CD4-positive, alpha-beta T cell treated with Interleukin-12 subunit alpha and Interleukin-12 subunit beta, for 1 hour (primary cell): Measurements from ENCODE around the gene FAM174C.

Source experiments
- DNase-seq: peaks from one replicate; pipeline ENCODE4 v3.0.0-alpha.2; 2020

The FAM174C gene

DNA sequence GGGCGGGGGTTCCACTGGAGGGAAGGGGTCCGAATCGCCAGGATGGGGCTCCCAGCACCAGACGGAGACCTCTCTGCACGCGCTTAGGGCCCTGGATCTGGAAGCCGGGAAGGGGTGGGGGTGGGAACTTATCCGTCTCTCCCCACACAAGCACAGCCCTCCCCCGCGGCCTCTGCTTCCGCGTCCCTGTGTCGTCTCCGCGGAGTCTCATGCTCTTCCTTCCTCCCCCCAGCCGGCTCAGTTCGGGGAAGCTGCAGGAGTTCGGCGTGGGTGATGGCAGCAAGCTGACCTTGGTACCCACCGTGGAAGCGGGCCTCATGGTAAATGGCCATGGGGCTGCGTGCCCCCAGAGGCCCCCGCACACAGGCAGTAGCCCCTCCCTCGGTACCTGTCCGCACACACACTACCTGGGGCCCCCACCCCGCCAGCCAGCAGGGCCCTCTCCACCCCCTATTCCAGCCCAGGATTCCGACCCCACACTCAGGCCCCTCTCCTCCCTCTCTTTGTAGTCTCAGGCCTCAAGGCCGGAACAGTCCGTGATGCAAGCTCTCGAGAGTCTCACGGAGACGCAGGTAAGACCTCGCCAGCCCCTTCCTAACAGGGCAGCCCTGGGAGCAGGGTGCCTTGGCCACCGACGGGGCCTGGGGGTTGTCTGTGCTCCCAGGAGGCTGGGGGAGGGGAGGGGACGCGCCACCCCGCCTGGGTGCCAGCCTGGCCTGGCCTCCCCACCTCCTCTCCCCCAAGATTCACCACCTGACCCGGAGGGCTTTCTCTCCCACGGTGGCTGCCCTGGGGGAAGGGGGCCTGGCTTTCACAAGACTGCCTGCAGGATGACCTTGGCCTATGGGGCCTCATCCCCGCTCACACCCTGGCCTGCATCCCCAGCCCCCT is 23.8 kb upstream of the FAM174C start:
- peak; percentile 66 for DNase-seq

DNA sequence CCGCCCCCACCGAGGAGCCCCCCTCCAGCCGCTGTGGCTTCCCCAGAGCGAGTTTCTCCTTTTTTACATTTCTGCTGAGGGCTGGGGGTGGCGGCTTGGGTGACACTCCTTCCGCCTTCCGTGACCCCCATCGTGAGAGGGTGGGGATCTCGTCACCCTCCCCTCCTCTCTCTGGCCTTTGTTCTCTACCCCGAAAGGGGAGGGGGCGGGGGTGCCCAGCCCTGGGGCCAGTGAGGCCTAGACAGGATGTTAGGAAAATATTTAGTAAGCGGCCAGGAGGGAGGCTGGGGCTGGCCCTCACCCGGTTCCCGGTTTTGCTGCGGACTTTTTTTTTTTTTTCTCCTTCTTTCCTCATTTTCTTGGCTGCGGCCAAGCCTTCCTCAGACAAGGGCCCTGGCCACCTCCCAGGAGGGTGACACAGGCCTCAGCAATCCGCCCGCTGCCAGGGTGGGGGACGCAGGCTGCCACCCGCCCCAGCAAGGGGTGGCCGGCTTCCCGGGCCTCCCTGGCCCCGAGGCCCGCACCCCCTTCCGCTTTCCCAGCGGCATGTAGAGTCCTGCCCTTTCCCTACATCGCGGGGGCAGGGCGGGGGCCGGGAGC is 23.0 kb upstream of the FAM174C start:
- peak; percentile 82 for DNase-seq

DNA sequence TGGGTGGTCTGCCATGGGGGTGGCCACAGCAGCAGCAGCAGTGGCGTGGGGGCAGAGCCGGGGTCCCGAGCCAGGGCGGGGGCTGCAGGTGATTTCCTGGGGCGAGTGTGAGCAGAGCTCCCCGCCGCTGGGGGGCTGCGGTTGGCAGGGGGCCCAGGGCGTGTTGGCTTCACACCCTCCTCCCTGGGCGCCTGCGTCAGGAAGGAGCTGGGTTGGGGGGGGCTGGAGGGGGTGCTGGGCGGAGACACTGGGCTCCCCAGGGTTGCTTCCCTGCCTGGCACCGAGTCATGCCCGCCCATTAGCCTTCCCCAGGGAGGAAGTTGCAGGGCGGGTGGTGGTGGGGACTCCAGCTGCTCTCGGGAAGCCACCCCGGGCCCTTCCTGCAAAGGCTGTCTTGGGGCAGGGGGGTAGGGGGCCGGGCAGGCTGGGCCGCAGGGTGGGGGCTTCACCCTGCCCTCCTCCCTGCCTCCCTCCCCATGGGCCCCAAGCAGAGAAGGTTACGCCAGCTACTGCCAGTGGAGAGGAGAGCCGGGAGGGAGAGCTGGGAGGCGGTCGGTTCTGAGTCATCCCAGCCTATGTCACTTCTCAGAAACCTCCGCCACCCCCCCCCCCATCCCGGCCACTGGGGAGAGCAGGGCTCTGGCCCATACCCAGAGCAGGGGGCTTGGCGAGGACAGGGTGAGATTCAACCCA is 22.4 kb upstream of the FAM174C start:
- DNase-seq, result peak; percentile 84

DNA sequence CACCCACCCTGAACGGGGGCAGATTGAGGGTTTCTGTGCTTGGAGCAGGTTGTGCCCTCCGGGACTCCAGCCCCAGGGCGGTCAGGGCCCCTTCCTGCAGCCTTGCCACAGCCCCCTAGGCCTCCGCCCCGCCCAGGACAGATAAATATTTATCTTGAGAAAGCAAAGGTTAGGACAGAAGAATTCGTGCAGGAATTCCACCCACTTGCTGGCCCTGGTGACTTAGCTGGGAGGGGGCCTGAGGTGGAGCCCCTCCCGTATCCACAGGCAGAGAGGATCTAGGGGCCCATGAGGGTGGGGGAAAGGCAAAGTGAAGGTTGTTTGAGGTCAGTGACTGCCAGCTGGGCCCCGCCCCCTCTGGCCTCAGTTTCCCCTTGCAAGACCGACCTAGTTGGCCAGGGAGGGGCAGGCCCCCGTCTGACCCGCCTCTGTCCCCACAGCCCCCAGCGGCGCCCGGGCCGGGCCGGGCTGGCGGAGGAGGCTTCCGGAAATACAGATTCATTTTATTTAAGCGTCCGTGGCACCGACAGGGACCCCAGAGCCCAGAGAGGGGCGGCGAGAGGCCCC is 21.7 kb upstream of the FAM174C start:
- no peak for DNase-seq

DNA sequence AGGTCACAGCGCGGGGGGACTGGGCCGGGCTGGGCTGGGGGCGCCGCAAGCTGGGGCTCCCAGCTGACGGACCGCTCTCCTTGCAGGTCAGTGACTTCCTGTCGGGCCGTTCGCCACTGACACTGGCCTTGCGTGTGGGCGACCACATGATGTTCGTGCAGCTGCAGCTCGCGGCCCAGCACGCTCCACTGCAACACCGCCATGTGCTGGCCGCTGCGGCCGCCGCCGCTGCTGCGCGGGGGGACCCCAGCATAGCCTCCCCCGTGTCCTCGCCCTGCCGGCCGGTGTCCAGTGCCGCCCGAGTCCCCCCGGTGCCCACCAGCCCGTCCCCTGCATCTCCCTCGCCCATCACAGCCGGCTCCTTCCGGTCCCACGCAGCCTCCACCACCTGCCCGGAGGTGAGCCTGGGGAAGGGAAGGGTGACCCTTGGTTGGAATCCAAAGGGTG is 21.2 kb upstream of the FAM174C start:
- DNase-seq, result no peak

DNA sequence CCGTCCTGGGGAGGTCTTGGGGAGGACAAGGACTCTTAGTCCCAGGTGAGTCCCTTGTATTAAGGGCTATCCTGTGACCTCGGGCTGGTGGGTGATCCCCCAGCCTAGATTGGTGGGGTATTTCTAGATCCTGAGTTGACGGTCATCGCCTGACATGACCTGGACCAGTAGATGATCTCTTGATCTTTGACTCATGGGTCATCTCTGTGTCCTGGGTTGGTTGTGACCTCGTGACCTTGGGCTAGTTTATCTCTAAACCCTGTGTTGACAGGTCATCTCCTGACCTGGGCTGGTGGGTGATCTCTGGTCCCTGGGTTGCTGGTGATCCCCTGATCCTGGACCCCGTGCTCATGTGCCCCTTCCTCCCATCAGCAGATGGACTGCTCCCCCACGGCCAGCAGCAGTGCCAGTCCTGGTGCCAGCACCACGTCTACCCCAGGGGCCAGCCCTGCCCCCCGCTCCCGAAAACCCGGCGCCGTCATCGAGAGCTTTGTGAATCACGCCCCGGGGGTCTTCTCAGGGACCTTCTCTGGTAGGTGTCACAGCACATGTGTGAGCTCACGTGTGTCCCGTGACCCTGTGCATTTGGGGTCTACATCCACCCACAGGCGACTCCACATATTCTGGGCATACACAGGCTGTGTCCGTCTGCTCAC is 20.7 kb upstream of the FAM174C start:
- DNase-seq, result no peak

DNA sequence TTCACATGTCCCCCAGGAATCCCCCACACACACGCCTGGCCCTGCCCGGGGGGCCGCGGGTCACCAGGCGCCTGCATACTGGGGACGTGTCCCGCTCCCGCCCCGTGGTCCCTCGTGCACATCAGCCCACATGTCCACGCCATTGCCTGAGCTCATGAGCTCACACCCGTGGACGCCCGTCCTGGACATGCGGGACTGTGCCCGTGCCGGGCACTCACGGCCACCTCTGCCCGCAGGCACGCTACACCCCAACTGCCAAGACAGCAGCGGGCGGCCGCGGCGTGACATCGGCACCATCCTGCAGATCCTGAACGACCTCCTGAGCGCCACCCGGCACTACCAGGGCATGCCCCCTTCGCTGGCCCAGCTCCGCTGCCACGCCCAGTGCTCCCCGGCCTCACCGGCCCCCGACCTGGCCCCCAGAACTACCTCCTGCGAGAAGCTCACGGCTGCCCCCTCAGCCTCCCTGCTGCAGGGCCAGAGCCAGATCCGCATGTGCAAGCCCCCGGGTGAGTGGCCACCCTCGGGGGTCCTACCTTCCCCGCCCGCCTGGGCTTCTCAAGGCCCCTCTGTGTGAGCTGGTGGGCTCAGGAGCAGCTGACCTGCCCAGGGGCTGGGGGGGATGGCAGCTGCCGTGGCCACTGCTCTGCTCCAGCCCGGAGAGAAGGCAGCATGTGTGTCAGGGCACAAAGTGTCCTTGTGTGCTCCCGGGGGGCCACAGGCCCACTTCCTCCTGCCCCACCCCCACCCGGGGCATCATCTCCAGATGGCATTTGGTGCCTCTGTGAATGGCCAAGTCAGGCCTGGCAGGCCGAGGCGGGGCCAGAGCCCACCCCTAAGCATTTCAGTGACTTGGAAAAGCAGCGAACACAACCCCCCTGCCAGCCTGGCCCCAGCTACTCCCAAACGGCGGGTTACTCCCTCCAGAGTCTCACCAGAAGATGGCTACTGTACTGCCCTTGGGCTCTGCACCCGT is 19.9 kb upstream of the FAM174C start:
- DNase-seq, result no peak

DNA sequence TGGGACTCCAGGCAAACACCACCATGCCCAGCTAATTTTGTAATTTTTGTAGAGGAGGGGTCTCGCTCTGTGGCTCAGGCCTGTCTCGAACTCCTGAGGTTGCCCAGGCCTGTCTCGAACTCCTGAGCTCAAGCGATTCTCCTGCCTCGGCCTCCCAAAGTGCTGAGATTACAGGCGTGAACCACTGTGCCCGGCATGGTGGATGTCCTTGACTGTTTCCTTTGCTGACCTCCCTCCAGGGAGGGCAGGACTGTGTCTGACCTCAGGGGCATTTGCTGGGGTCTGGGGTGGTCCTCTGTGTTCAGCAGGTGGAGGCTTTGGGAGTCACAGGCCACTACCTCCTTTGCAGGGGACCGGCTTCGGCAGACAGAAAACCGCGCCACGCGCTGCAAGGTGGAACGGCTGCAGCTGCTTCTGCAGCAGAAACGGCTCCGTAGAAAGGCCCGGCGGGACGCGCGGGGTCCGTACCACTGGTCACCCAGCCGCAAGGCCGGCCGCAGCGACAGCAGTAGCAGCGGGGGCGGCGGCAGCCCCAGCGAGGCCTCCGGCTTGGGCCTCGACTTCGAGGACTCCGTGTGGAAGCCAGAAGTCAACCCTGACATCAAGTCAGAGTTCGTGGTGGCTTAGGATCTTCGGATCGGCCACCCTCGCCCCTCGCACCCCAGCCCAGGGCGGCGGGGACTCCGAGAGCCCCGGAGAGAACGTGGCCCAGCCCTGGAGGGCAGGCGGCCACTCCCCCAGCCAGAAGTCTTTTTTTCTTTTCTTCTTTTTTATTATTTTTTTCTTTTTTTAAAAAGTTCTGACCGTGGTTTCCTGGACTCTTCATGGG is 18.5 kb upstream of the FAM174C start:
- DNase-seq, result no peak

DNA sequence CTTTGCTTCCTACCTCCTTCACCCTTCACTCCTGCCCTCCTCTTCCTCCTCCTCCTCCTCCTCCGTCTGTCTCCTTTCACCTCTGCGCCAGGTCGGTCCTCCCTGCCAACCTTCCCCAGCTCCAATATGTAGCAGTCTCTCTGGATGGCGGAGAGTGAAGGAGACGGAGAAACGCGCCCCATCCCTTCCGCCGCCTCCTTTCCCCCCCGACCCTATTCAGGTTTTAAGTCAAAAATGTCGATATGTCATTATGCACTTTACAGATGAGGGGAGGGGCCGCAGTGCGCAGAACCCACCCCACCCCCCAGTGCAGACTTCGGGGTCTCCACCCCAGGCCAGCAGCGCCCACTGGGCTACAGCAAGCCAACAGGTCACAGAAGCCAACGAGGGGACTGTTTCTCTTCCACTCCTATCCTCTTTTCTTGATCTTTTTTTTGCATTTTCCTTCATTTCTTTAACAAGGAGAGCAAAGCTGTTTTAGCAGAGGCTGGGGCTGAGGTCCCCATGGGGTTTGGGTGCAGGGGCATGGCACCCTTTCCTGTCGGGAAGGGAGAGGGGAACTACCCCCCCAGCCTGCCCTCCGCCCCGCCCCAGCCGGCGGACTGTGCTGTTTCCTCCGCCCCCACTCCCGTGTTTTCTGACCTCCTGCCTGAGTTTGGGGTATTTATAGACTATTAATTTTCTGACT is 17.7 kb upstream of the FAM174C start:
- DNase-seq, result no peak

DNA sequence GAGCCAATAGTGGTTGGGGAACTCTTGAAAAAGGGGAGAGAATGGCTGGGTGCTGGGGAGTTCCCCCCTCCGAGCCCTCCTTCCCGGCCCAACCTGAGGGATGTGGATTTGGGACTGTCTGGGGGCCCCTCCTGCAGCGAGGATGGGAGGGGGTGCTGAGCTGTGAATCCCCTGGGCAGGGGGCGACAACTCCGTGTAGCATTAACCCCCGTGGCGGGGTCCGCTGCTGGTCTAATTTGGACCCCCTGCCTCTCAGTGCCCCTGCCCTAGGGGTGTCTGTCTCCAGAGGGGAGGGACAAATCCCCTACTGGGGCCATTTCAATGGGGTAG is 17.2 kb upstream of the FAM174C start:
- DNase-seq, result no peak

DNA sequence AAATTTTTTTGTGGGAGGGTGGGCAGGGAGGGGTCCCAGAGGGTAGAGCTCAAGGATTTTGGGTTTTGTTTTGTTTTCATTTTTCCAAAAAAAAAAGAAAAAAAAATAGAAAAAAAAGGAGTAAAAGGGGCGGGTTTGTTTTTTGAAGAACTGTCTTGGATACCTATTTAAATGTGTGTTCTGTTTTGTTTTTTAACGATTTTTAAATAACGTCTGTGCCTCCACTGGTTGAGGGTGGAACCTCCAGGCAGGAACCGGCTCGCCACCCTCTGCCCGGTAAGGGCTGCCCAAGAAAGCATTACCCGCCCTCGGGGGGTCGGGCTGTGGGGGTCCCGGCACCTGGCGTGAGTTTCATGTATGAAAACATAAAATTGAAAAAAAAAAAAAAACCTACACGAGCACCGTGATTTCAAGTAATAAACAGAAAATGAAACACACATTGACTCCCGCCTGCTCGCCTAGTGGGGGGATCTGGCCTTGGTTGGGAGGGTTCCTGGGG is 16.6 kb upstream of the FAM174C start:
- no peak for DNase-seq

DNA sequence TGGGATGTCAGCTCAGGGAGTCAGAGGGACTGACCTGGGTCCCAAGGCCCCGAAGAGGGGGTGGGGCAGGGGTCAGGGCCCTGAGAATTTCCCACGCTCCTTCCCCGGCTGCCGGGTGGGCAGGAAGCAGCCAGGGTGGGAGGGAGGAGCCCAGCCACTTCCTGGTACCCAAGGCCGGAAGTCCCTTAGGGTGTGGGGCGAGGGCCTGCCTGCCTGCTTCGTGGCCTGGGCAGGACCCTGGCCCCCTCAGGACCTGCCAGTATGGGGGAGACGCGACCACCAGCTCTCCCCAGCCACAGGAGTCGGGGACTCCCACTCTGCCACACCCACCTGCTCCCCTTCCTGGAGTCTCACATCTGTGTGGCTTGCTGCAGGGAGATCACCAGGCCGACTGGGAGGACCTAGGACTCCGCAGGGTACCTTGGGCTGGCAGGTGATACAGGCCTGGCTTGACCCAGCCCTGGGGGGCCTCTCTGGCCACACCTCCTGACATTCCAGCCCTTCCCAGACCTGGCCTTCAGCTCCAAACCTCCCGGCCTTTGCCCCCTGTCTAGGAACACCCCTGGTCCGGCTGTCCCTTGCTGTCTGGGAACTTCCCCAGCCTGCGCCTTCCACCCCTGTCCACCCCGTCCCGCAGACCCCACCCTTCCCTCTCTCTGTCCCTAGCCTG is 16.0 kb upstream of the FAM174C start:
- DNase-seq, result peak; percentile 83

DNA sequence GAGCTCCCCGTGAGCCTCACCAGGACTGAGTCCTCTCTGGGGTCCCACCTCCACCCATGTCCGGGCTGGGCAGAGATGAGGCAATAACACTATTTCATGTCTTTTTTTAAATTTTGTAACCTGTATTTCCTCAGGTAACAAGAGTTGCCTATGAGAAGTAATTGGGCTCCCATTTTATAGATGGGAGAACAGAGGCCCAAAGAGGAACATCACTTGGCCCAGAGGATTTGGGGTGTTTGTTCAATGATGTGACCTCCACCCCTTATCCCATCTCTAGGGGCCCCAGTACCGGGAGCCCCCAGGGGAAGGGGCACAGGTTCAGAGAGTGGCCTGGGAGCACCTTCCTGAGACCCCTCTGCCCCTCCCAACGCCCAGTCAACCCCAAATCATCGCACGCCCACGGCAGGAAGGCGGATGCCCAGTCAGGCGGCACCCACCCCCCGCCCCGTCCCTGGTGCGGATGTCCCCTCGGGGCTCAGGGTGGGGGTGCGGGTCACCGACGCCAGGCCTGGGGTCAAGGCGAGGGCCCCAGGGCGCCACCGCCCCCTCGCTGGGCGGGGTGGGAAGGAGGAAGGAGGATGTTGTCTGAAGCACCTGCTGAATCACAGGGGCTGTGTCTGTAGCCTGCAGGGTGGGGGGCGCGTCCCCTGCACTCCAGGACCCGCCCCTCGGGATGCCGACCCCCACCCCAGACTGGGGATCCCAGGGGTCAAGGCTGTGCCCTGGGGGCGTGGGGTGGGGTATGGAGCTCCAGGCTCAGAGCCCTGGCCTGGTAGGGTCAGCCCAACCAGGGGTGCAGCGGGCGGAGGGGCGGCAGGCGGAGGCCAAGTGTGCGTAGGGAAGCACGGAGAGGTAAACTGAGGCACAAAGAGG is 15.2 kb upstream of the FAM174C start:
- DNase-seq, result peak; percentile 74

DNA sequence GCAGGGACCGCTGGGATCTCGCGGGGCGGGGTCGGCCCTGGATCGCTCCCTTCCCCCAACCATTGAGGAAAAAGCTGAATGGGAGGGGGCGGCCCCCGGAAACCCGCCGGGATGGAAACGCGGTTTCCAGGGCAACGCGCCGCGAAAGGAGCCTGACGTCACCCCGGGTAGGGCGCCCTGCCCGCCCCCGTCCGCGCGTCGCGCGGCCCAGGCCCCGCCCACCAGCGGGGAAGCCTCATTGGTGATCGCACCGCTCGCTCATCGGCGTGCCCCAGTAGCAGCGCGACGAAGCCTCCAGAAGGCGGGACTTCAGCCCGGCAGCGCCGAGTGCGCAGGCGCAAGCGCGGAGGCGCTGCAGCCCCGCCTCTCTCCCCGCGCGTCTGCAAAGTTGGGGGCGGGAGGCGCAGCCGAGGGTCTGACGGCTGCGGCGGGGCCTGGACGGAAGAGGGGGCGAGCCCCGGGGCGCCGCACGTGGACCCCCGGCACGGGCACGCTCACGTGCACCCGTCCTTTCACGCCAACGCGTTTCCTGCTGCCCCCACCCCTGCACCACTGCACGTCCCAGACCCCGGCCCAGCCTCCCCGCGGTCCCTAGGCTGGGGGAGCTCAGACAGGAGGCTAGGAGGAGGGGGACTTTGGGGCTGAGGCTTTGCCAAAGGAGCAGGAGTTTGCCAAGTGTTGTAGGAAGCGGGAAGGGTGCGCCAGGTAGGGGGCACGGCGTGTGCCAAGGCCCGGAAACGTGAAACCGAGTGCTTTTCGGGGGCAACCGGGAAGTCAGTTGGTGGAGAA is 14.4 kb upstream of the FAM174C start:
- DNase-seq, result peak; percentile 99

DNA sequence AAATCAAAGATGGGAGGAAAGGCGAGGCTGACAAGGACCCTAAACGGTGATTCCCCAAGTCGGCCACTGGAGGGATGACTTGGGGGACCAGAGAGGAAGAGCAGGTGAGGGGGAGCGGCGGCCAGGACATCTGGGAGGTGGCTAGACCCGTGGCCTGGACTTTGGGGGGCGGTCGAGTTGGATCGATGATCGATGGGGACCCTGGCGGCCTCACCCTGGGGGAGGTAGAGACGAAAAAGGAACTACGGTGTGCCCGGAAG is 13.9 kb upstream of the FAM174C start:
- DNase-seq, result peak; percentile 64

DNA sequence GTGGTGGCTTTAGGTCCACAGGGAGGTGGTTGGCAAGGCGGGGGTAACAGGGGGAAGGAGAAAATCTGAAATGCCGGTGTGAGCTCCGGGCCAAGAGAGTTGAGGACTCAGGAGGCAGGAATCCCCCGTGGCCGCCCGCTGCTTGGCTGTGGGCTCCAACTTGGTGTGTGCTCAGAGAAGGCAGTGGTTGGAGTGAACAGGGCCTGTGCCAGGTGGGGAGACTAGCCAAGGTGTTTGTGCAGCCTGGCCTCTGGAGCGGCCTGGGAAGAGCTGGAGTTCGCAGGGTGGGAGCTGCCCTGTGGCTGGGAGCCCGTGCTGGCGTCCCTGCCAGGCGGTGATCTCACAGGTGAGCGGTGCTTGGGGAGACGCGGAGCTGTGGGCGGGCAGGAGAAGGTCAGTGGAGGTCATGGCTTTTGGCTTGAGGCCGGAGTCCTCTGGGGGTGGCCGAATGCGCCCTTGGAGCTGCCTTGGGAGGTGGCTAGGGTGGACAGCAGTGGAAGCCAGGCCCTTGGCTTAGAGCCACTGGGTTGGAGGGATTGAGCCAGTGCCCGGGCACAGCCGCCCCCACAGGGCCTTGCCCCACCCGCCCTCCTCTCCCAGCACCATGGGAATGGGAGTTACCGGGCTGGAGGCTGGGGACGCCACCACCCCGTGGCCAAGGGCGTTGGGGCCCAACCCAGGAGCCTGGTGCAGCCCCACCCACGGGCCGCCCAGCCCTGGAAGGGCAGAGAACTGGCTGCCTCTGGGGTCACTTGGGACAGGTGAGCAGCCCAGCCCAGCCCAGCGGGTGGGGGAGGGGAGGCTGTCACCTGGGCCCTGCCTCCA is 13.3 kb upstream of the FAM174C start:
- peak; percentile 66 for DNase-seq

DNA sequence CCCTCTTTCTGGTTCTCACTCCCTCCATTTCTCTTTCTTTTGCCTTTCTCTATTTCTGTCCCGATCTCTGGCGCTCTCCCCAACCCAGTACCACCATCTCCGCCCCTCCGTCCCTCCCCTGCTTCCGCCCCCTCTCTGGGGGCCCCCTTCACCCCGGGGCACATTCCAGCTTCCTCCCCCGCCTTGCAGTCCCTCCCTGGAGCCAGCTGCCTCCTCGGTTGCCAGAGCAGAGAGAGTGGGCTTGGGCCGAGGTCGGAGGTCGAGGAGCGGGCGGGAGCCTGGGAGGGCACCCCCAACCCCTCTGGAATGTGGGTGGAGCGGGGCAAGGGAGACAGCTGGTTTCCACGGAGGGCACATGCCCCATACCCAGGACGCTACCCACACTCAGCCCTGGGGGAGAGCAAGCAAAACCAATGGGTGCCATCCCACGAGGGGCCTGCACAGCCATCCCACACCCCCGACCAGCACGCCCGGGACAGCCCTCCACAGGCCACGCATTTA is 12.7 kb upstream of the FAM174C start:
- DNase-seq, result no peak
